GM18519 (cell line): ENCODE measurements around the gene MBD6.
"Not testable (repeated sequence)": the region's sequence is repeated elsewhere in the genome, so short reads cannot be mapped to it uniquely, and the experiment has no call there.

Experiments used
- ATAC-seq: cut with Tn5 transposase; IDR thresholded peaks from one replicate; pipeline ENCODE4 v1.9.1; 2021; ENCODE audit warnings: mild to moderate bottlenecking, moderate library complexity; ENCODE audit not compliant: unreplicated experiment, low FRiP score

Gene MBD6

GRCh38 chr12:57514720-57515407 lies 7.8 kb upstream of the MBD6 start:
- ATAC-seq: no peak

GRCh38 chr12:57515408-57515933 lies 7.2 kb upstream of the MBD6 start:
- ATAC-seq: no peak

GRCh38 chr12:57515934-57516541 lies 6.6 kb upstream of the MBD6 start:
- no peak for ATAC-seq

- ATAC-seq: no peak
Measured at GRCh38 chr12:57516617-57517153, 5.9 kb upstream of the MBD6 start.

- no peak for ATAC-seq
Measured at GRCh38 chr12:57517187-57517586, 5.4 kb upstream of the MBD6 start.

- ATAC-seq: not testable (repeated sequence)
Measured at GRCh38 chr12:57517718-57518117, 4.9 kb upstream of the MBD6 start.

- ATAC-seq: no peak
Measured at GRCh38 chr12:57518176-57518919, 4.3 kb upstream of the MBD6 start.

GRCh38 chr12:57518920-57519795 lies 3.5 kb upstream of the MBD6 start:
- ATAC-seq: no peak

GRCh38 chr12:57519796-57520052 lies 2.9 kb upstream of the MBD6 start:
- no peak for ATAC-seq

GRCh38 chr12:57520053-57520818 lies 2.4 kb upstream of the MBD6 start, which contains the start of gene DDIT3:
Gene DDIT3, minus strand, starts transcription at chr12:57520514. Its CDS starts 3,108 bp downstream, at chr12:57517406.
- ATAC-seq: peak; percentile 48

- ATAC-seq: no peak
Measured at GRCh38 chr12:57521525-57522010, 1.1 kb upstream of the MBD6 start.

GRCh38 chr12:57522887-57523705 lies 472 bp downstream of the MBD6 start:
- ATAC-seq: no peak

GRCh38 chr12:57523706-57524614 lies 1.3 kb downstream of the MBD6 start:
- ATAC-seq: no peak

- ATAC-seq: no peak
Measured at GRCh38 chr12:57524814-57525614, 2.4 kb downstream of the MBD6 start.

GRCh38 chr12:57525615-57526383 lies 3.2 kb downstream of the MBD6 start:
- no peak for ATAC-seq

- ATAC-seq: no peak
Measured at GRCh38 chr12:57526477-57527126, 4.0 kb downstream of the MBD6 start.
